ENCODE measurements around the gene MINDY4.

DNA sequence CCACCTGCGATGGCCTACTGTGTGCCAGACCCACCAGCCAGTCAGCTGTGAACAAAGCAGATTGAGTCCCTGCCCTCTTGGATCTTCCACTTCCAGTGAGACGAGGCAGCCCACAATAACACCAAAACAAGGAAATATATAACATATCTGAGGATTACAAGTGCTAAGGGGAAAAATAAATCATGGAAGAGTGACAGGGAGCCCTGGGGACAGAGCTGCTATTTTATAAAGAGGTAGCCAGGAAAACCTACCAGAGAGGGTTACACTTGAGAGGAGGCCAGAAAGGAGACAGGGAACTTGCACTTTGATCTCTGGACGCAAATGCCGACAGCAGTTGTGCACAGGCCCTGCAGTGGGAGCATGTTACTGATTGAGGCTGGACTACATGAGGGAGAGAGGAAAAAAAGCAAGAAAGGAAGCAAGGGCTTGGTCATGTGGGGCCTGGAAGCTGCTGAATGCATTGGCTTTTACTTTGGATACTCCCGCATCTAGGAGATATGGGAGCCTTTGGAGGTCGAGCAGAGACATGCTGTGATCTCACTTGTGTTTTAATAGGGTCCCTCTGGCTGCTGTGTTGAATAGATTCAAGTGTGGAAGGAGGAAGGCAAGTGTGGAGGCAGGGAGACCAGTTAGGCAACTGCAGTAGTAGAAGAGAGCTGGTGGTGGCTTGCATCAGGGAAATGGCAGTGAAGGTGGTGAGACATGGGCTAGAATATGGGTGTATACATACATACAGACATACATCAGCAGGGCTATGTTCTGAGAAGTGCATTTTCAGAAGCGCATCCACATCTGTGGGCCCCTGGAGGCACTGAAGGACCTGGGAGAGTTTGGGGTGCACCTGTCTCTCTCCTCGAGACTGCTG is 26.2 kb downstream of the MINDY4 start:
- TF ChIP-seq EZH2 (IDR thresholded peaks at IDR 0.05; ENCODE audit: low read length, unreplicated experiment) (no peak), EZH2phosphoT487 (IDR thresholded peaks at IDR 0.05; ENCODE audit: borderline replicate concordance, low read length) (no peak)
- TF ChIP-seq, protein P1, sequence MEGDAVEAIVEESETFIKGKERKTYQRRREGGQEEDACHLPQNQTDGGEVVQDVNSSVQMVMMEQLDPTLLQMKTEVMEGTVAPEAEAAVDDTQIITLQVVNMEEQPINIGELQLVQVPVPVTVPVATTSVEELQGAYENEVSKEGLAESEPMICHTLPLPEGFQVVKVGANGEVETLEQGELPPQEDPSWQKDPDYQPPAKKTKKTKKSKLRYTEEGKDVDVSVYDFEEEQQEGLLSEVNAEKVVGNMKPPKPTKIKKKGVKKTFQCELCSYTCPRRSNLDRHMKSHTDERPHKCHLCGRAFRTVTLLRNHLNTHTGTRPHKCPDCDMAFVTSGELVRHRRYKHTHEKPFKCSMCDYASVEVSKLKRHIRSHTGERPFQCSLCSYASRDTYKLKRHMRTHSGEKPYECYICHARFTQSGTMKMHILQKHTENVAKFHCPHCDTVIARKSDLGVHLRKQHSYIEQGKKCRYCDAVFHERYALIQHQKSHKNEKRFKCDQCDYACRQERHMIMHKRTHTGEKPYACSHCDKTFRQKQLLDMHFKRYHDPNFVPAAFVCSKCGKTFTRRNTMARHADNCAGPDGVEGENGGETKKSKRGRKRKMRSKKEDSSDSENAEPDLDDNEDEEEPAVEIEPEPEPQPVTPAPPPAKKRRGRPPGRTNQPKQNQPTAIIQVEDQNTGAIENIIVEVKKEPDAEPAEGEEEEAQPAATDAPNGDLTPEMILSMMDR (conservative IDR thresholded peaks at IDR 0.05; ENCODE audit: low read depth, low read length), result no peak

Data from PC-3 (cell line).